H9 (cell line): Measurements from ENCODE around the gene HOXA9. TPM values are rescaled to one million over a fixed set of nuclear protein-coding genes. Genes with fewer than 3 reads are reported as not detected.

Experiments
- DNase-seq: peaks from one replicate; pipeline ENCODE4 v3.0.0-alpha.2; 2017
- H2AFZ ChIP-seq: one replicate; pipeline ENCODE4 v1.6.1; 2013; ENCODE audit warnings: mild to moderate bottlenecking, low read length, control low read depth, moderate library complexity
- H2AK5ac ChIP-seq: 2 replicates; pipeline ENCODE4 v1.6.1; 2013; ENCODE audit warnings: low read length, control low read depth, mixed read lengths; ENCODE audit not compliant: insufficient read length
- H2BK120ac ChIP-seq: one replicate; pipeline ENCODE4 v1.6.1; 2013; ENCODE audit warnings: low read depth, mild to moderate bottlenecking, low read length, control low read depth, inconsistent platforms; ENCODE audit not compliant: poor library complexity, severe bottlenecking
- H2BK12ac ChIP-seq: 2 replicates; pipeline ENCODE4 v1.6.1; 2013; ENCODE audit warnings: low read length, control low read depth, mixed read lengths, low read depth; ENCODE audit not compliant: insufficient read length
- H2BK15ac ChIP-seq: 2 replicates; pipeline ENCODE4 v1.6.1; 2013; ENCODE audit warnings: low read depth, low read length, control low read depth
- H2BK20ac ChIP-seq: one replicate; pipeline ENCODE4 v1.6.1; 2013; ENCODE audit warnings: low read depth, mild to moderate bottlenecking, low read length, control low read depth, inconsistent platforms; ENCODE audit not compliant: poor library complexity, severe bottlenecking
- H2BK5ac ChIP-seq: 2 replicates; pipeline ENCODE4 v1.6.1; 2013; ENCODE audit warnings: low read length, control low read depth, mixed read lengths; ENCODE audit not compliant: insufficient read length
- H3K14ac ChIP-seq: 2 replicates; pipeline ENCODE4 v1.6.1; 2013; ENCODE audit warnings: low read length, control low read depth; ENCODE audit not compliant: insufficient read depth
- H3K18ac ChIP-seq: 2 replicates; pipeline ENCODE4 v1.6.1; 2013; ENCODE audit warnings: low read depth, mild to moderate bottlenecking, mixed read lengths, low read length, control low read depth; ENCODE audit not compliant: insufficient read length
- H3K23ac ChIP-seq: 2 replicates; pipeline ENCODE4 v1.6.1; 2013; ENCODE audit warnings: low read length, control low read depth, mixed read lengths, low read depth; ENCODE audit not compliant: insufficient read length
- H3K23me2 ChIP-seq: 2 replicates; pipeline ENCODE4 v1.6.1; 2013; ENCODE audit warnings: low read depth, mild to moderate bottlenecking, mixed read lengths, low read length, control low read depth; ENCODE audit not compliant: insufficient read length, poor library complexity, severe bottlenecking
- H3K27ac ChIP-seq: 2 replicates; pipeline ENCODE4 v1.5.1; 2013; ENCODE audit warnings: low read length, control low read depth, mixed read lengths, low read depth; ENCODE audit not compliant: insufficient read length
- H3K27me3 ChIP-seq: 2 replicates; pipeline ENCODE4 v1.6.1; 2013; ENCODE audit warnings: low read length, control low read depth, inconsistent platforms; ENCODE audit not compliant: insufficient read depth
- H3K4ac ChIP-seq: 2 replicates; pipeline ENCODE4 v1.6.1; 2013; ENCODE audit warnings: low read depth, mild to moderate bottlenecking, control low read depth, inconsistent platforms, low read length, moderate library complexity
- H3K4me1 ChIP-seq: 2 replicates; pipeline ENCODE4 v1.6.1; 2013; ENCODE audit warnings: low read length, control low read depth, inconsistent platforms; ENCODE audit not compliant: insufficient read depth
- H3K4me2 ChIP-seq: 2 replicates; pipeline ENCODE4 v1.6.1; 2013; ENCODE audit warnings: low read length, control low read depth, mixed read lengths; ENCODE audit not compliant: insufficient read length, insufficient read depth
- H3K56ac ChIP-seq: 2 replicates; pipeline ENCODE4 v1.6.1; 2013; ENCODE audit warnings: low read depth, mild to moderate bottlenecking, mixed read lengths, low read length, control low read depth; ENCODE audit not compliant: insufficient read length
- H3K79me1 ChIP-seq: 2 replicates; pipeline ENCODE4 v1.6.1; 2013; ENCODE audit warnings: low read depth, mild to moderate bottlenecking, moderate library complexity, low read length, control low read depth, inconsistent platforms; ENCODE audit not compliant: insufficient read depth, poor library complexity, severe bottlenecking
- H3K79me2 ChIP-seq: 2 replicates; pipeline ENCODE4 v1.6.1; 2013; ENCODE audit warnings: low read length, control low read depth, inconsistent platforms; ENCODE audit not compliant: insufficient read depth
- H3K9ac ChIP-seq: 2 replicates; pipeline ENCODE4 v1.6.1; 2013; ENCODE audit warnings: low read length, control low read depth, mixed read lengths; ENCODE audit not compliant: insufficient read length; ENCODE audit errors: extremely low read depth
- H3K9me3 ChIP-seq: one replicate; pipeline ENCODE4 v1.6.1; 2013; ENCODE audit warnings: low read depth, low read length, inconsistent platforms; ENCODE audit not compliant: control insufficient read depth
- H3T11ph ChIP-seq: one replicate; pipeline ENCODE4 v1.6.1; 2013; ENCODE audit warnings: mild to moderate bottlenecking, low read length, control low read depth, inconsistent platforms
- H4K20me1 ChIP-seq: one replicate; pipeline ENCODE4 v1.6.1; 2013; ENCODE audit not compliant: control insufficient read depth, insufficient read length, insufficient read depth
- H4K5ac ChIP-seq: 2 replicates; pipeline ENCODE4 v1.6.1; 2013; ENCODE audit warnings: low read depth, mild to moderate bottlenecking, mixed read lengths, low read length, control low read depth; ENCODE audit not compliant: insufficient read length
- H4K8ac ChIP-seq: replicated peaks from 2 replicates; pipeline ENCODE4 v1.6.1; 2013; ENCODE audit warnings: low read length, control low read depth, mixed read lengths, low read depth; ENCODE audit not compliant: insufficient read length
- H4K91ac ChIP-seq: 2 replicates; pipeline ENCODE4 v1.6.1; 2013; ENCODE audit warnings: low read depth, mild to moderate bottlenecking, moderate library complexity, mixed read lengths, low read length, control low read depth; ENCODE audit not compliant: insufficient read length
- H3K27ac Mint-ChIP-seq, 3 experiments: 2 replicates in 2 of 3; 3 replicates in 1 of 3; pipeline ENCODE4 v1.8.0; 2020 to 2021; ENCODE audit warnings: mixed read lengths in 3 of 3, mild to moderate bottlenecking in 1 of 3, moderate library complexity in 1 of 3
- H3K27me3 Mint-ChIP-seq: 2 replicates; pipeline ENCODE4 v1.8.0; 2021; ENCODE audit warnings: low read depth, mild to moderate bottlenecking, moderate library complexity, mixed read lengths
- H3K36me3 Mint-ChIP-seq, 3 experiments: 2 replicates in 2 of 3; 3 replicates in 1 of 3; pipeline ENCODE4 v1.8.0; 2020 to 2021; ENCODE audit warnings: low read depth in 3 of 3, mixed read lengths in 3 of 3; ENCODE audit not compliant: insufficient read depth in 1 of 3
- H3K4me1 Mint-ChIP-seq, 2 experiments: 2 replicates each; pipeline ENCODE4 v1.8.0; 2020; ENCODE audit warnings: mixed read lengths in 2 of 2
- H3K4me3 Mint-ChIP-seq, 2 experiments: 2 replicates in 1 of 2; 3 replicates in 1 of 2; pipeline ENCODE4 v1.8.0; 2020 to 2021; ENCODE audit warnings: mild to moderate bottlenecking in 2 of 2, mixed read lengths in 2 of 2, moderate library complexity in 1 of 2
- H3K9me3 Mint-ChIP-seq, 2 experiments: 2 replicates in 1 of 2; 3 replicates in 1 of 2; pipeline ENCODE4 v1.8.0; 2020; ENCODE audit warnings: mild to moderate bottlenecking in 2 of 2, mixed read lengths in 2 of 2, moderate library complexity in 1 of 2
- WGBS: extraction: QIAGEN DNeasy Blood & Tissue Kit; methylation state at CpG from one replicate; pipeline ENCODE4 v1.1.7; 2013; ENCODE audit warnings: missing lambda C conversion rate, low lambda C conversion rate, mixed read lengths; ENCODE audit not compliant: insufficient read length; ENCODE audit errors: extremely low coverage; 5-methylcytosine and 5-hydroxymethylcytosine counted together
- long read RNA-seq: library from polyadenylated mRNA; unstranded; transcript quantifications from one replicate; pipeline ENCODE4 v2.0.0, GENCODE V29; 2020
- total RNA-seq: library from RNA; stranded (reverse); gene quantifications from 2 replicates; pipeline ENCODE4 v1.2.1, GENCODE V29; 2021
- TF ChIP-seq, protein P1 (sequence below): fragments of 200-600 bp; sonication (generic); conservative IDR thresholded peaks from 3 replicates; pipeline ENCODE4 v1.8.0; 2021; ENCODE audit warnings: antibody characterized with exemption, mild to moderate bottlenecking

Gene HOXA9
- total RNA-seq, result not detected in 2 replicates
- long read RNA-seq, result 0 reads

- Histone ChIP-seq H3K27ac (no peak within 1 kb of the TSS), H3K4me1 (no peaks in the 10 kb centered on the region), H3K18ac (no peak within 1 kb of the TSS), H2BK15ac (no peak within 1 kb of the TSS), H4K5ac (no peak within 1 kb of the TSS), H3T11ph (no peak within 1 kb of the TSS), H2AFZ (no peak within 1 kb of the TSS), H2BK20ac (no peak within 1 kb of the TSS), H4K91ac (no peak within 1 kb of the TSS), H3K79me2 (no peaks in the 10 kb centered on the region), H3K56ac (no peak within 1 kb of the TSS), H3K9ac (no peak within 1 kb of the TSS), H3K79me1 (no peaks in the 10 kb centered on the region), H4K20me1 (no peaks in the 10 kb centered on the region), H3K4me2 (peak within 1 kb of the TSS; percentile 37), H3K14ac (no peak within 1 kb of the TSS; the same call in 1 of the 2 replicates), H3K9me3 (no peaks in the 10 kb centered on the region), H4K8ac (no peak within 1 kb of the TSS), H3K27me3 (peaks cover 95% of the 10 kb centered on the region), H2BK120ac (no peak within 1 kb of the TSS), H2AK5ac (no peak within 1 kb of the TSS), H2BK12ac (no peak within 1 kb of the TSS), H2BK5ac (no peak within 1 kb of the TSS), H3K23ac (no peak within 1 kb of the TSS), H3K23me2 (no peaks in the 10 kb centered on the region), H3K4ac (no peak within 1 kb of the TSS)
- WGBS, result no CpG with 5 or more reads among the region's 82 CpGs
- Mint-ChIP-seq H3K4me3 (no peak within 1 kb of the TSS), H3K27me3 (peaks cover 98% of the 10 kb centered on the region), H3K9me3 (peaks cover 5 to 12% of the 10 kb centered on the region in 2 experiments), H3K4me1 (peaks cover 0 to 15% of the 10 kb centered on the region in 2 experiments; a peak in 3 of 4 replicates), H3K27ac (no peak within 1 kb of the TSS; a peak in 1 of 7 replicates), H3K36me3 (no peaks in the 10 kb centered on the region; a peak in 1 of 7 replicates)
- DNase-seq, result no peak
- TF ChIP-seq, protein P1, sequence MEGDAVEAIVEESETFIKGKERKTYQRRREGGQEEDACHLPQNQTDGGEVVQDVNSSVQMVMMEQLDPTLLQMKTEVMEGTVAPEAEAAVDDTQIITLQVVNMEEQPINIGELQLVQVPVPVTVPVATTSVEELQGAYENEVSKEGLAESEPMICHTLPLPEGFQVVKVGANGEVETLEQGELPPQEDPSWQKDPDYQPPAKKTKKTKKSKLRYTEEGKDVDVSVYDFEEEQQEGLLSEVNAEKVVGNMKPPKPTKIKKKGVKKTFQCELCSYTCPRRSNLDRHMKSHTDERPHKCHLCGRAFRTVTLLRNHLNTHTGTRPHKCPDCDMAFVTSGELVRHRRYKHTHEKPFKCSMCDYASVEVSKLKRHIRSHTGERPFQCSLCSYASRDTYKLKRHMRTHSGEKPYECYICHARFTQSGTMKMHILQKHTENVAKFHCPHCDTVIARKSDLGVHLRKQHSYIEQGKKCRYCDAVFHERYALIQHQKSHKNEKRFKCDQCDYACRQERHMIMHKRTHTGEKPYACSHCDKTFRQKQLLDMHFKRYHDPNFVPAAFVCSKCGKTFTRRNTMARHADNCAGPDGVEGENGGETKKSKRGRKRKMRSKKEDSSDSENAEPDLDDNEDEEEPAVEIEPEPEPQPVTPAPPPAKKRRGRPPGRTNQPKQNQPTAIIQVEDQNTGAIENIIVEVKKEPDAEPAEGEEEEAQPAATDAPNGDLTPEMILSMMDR, result no peak
These were observed at the start of gene HOXA9 for GRCh38 chr7:27165089-27165995. HOXA9 (minus strand) TSS chr7:27165537; CDS start chr7:27165457, 80 bp downstream.
